Muscle of leg (tissue), 11 donors: ENCODE data around the gene TKFC. TPM values are rescaled to one million over a fixed set of nuclear protein-coding genes. Genes with fewer than 3 reads are reported as not detected.
A peak's percentile ranks its signal among the peaks of the same experiment; 100 is the strongest.

ENCODE experiments used
- DNase-seq: peaks from one replicate; pipeline ENCODE4 v3.0.0; 2013
- H3K27ac ChIP-seq: one replicate; pipeline ENCODE4 v1.5.1; 2013; ENCODE audit warnings: mild to moderate bottlenecking, low read length, control low read depth
- H3K27me3 ChIP-seq: one replicate; pipeline ENCODE4 v1.6.1; 2013; ENCODE audit warnings: low read length; ENCODE audit not compliant: control insufficient read depth, insufficient read depth
- H3K36me3 ChIP-seq: one replicate; pipeline ENCODE4 v1.6.1; 2013; ENCODE audit warnings: low read length; ENCODE audit not compliant: control insufficient read depth, insufficient read depth
- H3K4me1 ChIP-seq: one replicate; pipeline ENCODE4 v1.6.1; 2013; ENCODE audit warnings: low read length; ENCODE audit not compliant: control insufficient read depth, insufficient read depth
- H3K4me3 ChIP-seq: one replicate; pipeline ENCODE4 v1.5.1; 2013; ENCODE audit warnings: low read length, control low read depth
- H3K9me3 ChIP-seq: replicated peaks from 2 replicates; pipeline ENCODE4 v1.6.1; 2013; ENCODE audit warnings: low read depth, low read length; ENCODE audit not compliant: control insufficient read depth
- WGBS: methylation state at CpG from one replicate; pipeline ENCODE4 v1.1.5; 2013; ENCODE audit warnings: missing lambda C conversion rate; ENCODE audit not compliant: insufficient coverage; 5-methylcytosine and 5-hydroxymethylcytosine counted together
- polyA plus RNA-seq, 8 donors: library from polyadenylated mRNA; unstranded; fragments of 120-200 nt; gene quantifications; one replicate each; pipeline versions ENCODE4 v1.2.1 to v1.2.3, GENCODE V29; 2013; ENCODE audit warnings: inconsistent platforms in 1 of 8, low replicate concordance in 1 of 8; ENCODE audit not compliant: insufficient read length in 8 of 8, insufficient read depth in 1 of 8
- total RNA-seq: library from RNA; stranded (reverse); fragments of 120-200 nt; gene quantifications from one replicate; pipeline ENCODE4 v1.2.4, GENCODE V29; 2013

The TKFC gene
- total and polyA plus RNA-seq, 9 donors = 13.3 to 32.3 (median 18.2) TPM

- H3K36me3 ChIP-seq = peaks cover 44% of the 10 kb centered on the region
Measured at GRCh38 chr11:61343792-61344745, 11.0 kb downstream of the TKFC start.

GRCh38 chr11:61345170-61345610 lies 12.2 kb downstream of the TKFC start:
- Histone ChIP-seq H3K27ac (peak overlapping the region; percentile 7), H3K27me3 (no peaks in the 10 kb centered on the region), H3K9me3 (no peaks in the 10 kb centered on the region), H3K36me3 (peaks cover 51% of the 10 kb centered on the region), H3K4me3 (no peak overlapping the region), H3K4me1 (peaks cover 11% of the 10 kb centered on the region)
- peak; percentile 27 for DNase-seq
- 43% methylated on average over 4 of the region's 4 CpGs for WGBS

More at GRCh38 chr11:61343792-61344745, 11.0 kb downstream of the TKFC start:
- Histone ChIP-seq H3K4me1 (peaks cover 11% of the 10 kb centered on the region), H3K27me3 (no peaks in the 10 kb centered on the region), H3K9me3 (no peaks in the 10 kb centered on the region), H3K4me3 (no peak overlapping the region), H3K27ac (no peak overlapping the region)
- no peak for DNase-seq
- WGBS = 95% methylated on average over 17 of the region's 29 CpGs

- Histone ChIP-seq H3K36me3 (peaks cover 55% of the 10 kb centered on the region), H3K4me3 (no peak overlapping the region), H3K9me3 (no peaks in the 10 kb centered on the region), H3K27me3 (no peaks in the 10 kb centered on the region), H3K4me1 (peaks cover 11% of the 10 kb centered on the region), H3K27ac (no peak overlapping the region)
- WGBS = 84% methylated on average over 12 of the region's 14 CpGs
- DNase-seq = no peak
Measured at GRCh38 chr11:61345954-61346843, 13.2 kb downstream of the TKFC start.

- no peak for DNase-seq
- Histone ChIP-seq H3K9me3 (no peaks in the 10 kb centered on the region), H3K4me1 (peaks cover 11% of the 10 kb centered on the region), H3K27ac (no peak overlapping the region), H3K4me3 (no peak overlapping the region), H3K36me3 (peaks cover 54% of the 10 kb centered on the region), H3K27me3 (no peaks in the 10 kb centered on the region)
- 69% methylated on average over 7 of the region's 11 CpGs for WGBS
Measured at GRCh38 chr11:61347916-61348461, 15.0 kb downstream of the TKFC start.

DNA sequence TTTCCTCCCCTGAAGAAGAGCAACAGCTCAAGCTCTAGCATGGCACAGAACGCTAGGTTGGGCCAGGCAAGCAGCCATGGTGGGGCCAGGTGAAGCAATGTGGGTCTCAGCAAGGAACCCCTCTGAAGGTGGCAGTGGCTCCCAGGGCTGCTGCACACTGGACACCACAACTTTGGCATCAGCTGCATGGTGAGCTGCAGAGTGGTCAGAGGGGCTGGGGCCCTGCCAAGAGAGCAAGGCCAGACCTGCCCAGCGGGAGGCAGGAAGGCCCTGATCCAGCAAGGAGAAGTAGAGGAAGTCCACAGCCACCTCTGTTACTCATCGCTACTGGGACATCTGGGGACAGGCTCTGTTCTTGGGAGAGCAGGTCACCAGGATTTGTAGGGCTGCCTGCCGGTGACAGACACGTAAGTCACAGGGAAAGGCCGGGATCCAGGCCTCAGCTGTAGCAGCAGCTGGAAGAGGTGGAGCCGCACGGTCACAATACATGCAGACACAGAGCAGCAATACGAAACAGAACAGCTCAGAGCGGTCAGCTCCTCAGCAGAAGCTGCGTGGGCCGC lies 16.2 kb downstream of the TKFC start:
- Histone ChIP-seq H3K9me3 (no peaks in the 10 kb centered on the region), H3K27ac (no peak overlapping the region), H3K36me3 (peaks cover 62% of the 10 kb centered on the region), H3K27me3 (no peaks in the 10 kb centered on the region), H3K4me1 (peaks cover 11% of the 10 kb centered on the region), H3K4me3 (no peak overlapping the region)
- 80% methylated on average over 7 of the region's 12 CpGs for WGBS
- no peak for DNase-seq

DNA sequence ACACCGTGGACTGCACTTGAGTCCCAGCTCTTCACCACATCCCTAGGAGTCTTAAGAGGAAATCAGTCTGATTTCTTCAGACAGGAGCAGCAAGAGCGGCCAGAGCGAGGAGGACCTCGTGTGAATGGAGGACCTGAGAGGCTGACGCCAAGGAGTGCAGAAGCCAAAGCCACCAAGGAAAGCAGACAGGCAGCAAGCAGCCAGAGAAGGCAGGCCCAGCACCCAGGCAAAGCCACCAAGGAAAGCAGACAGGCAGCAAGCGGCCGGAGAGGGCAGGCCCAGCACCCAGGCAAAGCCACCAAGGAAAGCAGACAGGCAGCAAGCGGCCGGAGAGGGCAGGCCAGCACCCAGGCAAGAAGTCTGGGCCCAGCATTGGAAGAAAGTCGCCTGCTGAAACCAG lies 16.9 kb downstream of the TKFC start:
- Histone ChIP-seq H3K4me3 (no peak overlapping the region), H3K36me3 (peaks cover 62% of the 10 kb centered on the region), H3K9me3 (no peaks in the 10 kb centered on the region), H3K4me1 (peaks cover 8% of the 10 kb centered on the region), H3K27me3 (no peaks in the 10 kb centered on the region), H3K27ac (no peak overlapping the region)
- WGBS = 93% methylated on average over 10 of the region's 10 CpGs
- DNase-seq = no peak

DNA sequence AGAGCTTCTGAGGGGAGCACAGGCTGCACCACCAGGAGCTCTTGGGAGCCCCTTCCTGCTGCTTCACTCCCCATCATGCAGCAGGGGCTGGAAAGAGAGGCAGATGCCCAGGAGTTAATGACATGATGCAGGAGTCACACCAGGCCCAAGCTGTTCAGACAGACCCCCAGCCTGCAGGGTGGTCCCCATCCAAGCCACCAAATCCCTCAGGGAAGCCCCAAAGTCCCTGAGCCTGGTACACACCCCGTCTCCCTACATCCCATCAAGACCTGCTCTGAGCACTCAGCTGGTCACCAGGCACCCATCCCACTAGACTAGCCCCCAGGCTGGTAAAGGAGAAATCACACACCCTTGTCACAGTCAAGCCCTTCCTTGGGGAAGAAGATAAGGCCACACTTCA lies 17.3 kb downstream of the TKFC start:
- Histone ChIP-seq H3K4me3 (no peak overlapping the region), H3K27me3 (no peaks in the 10 kb centered on the region), H3K9me3 (no peaks in the 10 kb centered on the region), H3K27ac (no peak overlapping the region), H3K4me1 (peaks cover 4% of the 10 kb centered on the region), H3K36me3 (peaks cover 62% of the 10 kb centered on the region)
- DNase-seq = no peak
- WGBS = no CpG with 5 or more reads among the region's 1 CpG

GRCh38 chr11:61350803-61351202 lies 17.8 kb downstream of the TKFC start:
- DNase-seq = no peak
- H3K27me3 ChIP-seq = no peaks in the 10 kb centered on the region
- H3K36me3 ChIP-seq = peaks cover 62% of the 10 kb centered on the region
- H3K27ac ChIP-seq = no peak overlapping the region
- no peaks in the 10 kb centered on the region for H3K9me3 ChIP-seq
- WGBS = 94% methylated on average over 6 of the region's 8 CpGs
- no peaks in the 10 kb centered on the region for H3K4me1 ChIP-seq
- no peak overlapping the region for H3K4me3 ChIP-seq

- Histone ChIP-seq H3K36me3 (peaks cover 52% of the 10 kb centered on the region), H3K4me1 (no peaks in the 10 kb centered on the region), H3K9me3 (no peaks in the 10 kb centered on the region), H3K4me3 (no peak overlapping the region), H3K27me3 (no peaks in the 10 kb centered on the region), H3K27ac (no peak overlapping the region)
- 78% methylated on average over 8 of the region's 8 CpGs for WGBS
- no peak for DNase-seq
Measured at GRCh38 chr11:61352038-61352437, 19.0 kb downstream of the TKFC start.
